ENCODE results near the gene RDH16. TPM values are rescaled to one million over a fixed set of nuclear protein-coding genes. Genes with fewer than 3 reads are reported as not detected.

The RDH16 gene
- total RNA-seq, 1 experiment from 2014 or later, result 0.06 TPM

Other genes with a start within 250 kb of the RDH16 start
- 2,251 and 2,266 TPM in 2 replicates for gene NACA, start 232.3 kb downstream of the RDH16 start, total RNA-seq (2014; rRNA removed; shearing (Covaris generic))
- gene PRIM1, start 205.3 kb downstream of the RDH16 start, total RNA-seq (2014; rRNA removed; shearing (Covaris generic)), result 47.3 and 52.3 TPM in 2 replicates
- gene HSD17B6, start 194.3 kb downstream of the RDH16 start, total RNA-seq (2014; rRNA removed; shearing (Covaris generic)), result 0.43 and 0.73 TPM in 2 replicates
- not detected in 2 replicates for gene SDR9C7, start 23.2 kb downstream of the RDH16 start, total RNA-seq (2014; rRNA removed; shearing (Covaris generic))
- 91.0 and 101 TPM in 2 replicates for gene ZBTB39, start 48.9 kb upstream of the RDH16 start, total RNA-seq (2014; rRNA removed; shearing (Covaris generic))
- not detected in 2 replicates for gene TAC3, start 58.9 kb upstream of the RDH16 start, total RNA-seq (2014; rRNA removed; shearing (Covaris generic))
- gene MYO1A, start 92.5 kb upstream of the RDH16 start, total RNA-seq (2014; rRNA removed; shearing (Covaris generic)), result 0.02 TPM in 1 of 2 replicates, not detected in the other
- 63.7 and 70.2 TPM in 2 replicates for gene NEMP1, start 121.2 kb upstream of the RDH16 start, total RNA-seq (2014; rRNA removed; shearing (Covaris generic))
- 87.8 and 89.9 TPM in 2 replicates for gene NAB2, start 131.5 kb upstream of the RDH16 start, total RNA-seq (2014; rRNA removed; shearing (Covaris generic))
- 15.1 and 15.8 TPM in 2 replicates for gene STAT6, start 153.8 kb upstream of the RDH16 start, total RNA-seq (2014; rRNA removed; shearing (Covaris generic))
- gene LRP1, start 170.9 kb upstream of the RDH16 start, total RNA-seq (2014; rRNA removed; shearing (Covaris generic)), result 53.7 and 58.6 TPM in 2 replicates
- 1.1 and 1.3 TPM in 2 replicates for gene LRP1-AS, start 190.0 kb upstream of the RDH16 start, total RNA-seq (2014; rRNA removed; shearing (Covaris generic))